ENCODE results near the gene RICTOR.
"Not testable (repeated sequence)": the region's sequence is repeated elsewhere in the genome, so short reads cannot be mapped to it uniquely, and the experiment has no call there.

The RICTOR gene

DNA sequence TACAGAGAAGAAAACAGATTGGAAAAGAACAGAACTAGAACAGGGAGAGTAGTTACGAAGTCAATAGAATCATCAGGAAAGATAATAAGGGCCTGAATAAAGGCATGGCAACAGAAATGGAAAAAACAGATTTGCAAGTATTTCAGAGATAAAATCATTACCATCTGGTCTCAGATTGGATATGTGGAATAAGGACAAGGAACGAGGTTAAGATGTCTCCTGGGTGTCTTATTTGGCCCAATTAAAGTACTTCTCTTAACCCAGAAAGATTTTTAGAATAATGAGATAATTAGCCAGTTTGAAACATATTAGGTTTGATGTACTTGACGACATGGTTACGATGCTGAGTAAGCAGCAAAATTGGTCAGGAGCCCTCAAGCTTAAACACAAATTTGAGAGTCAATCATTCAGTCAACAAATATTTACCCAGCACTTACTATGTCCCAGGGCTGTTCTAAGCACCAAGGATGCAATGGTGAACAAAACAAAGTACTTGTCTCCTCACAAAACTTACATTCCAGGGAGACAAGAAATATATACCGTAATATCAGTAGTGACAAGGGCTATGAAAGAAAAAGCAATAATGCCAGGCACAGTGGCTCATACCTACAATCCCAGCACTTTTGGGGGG is 18.3 kb downstream of the RICTOR start:
- no peak overlapping the region for H3K9ac ChIP-seq (ENCODE audit: low read depth, low read length)
- no peaks in the 10 kb centered on the region for H3K4me1 ChIP-seq (ENCODE audit: insufficient read depth, low read length)
- H3K36me3 ChIP-seq (ENCODE audit: insufficient read depth, low read length): no peaks in the 10 kb centered on the region

GRCh38 chr5:39055027-39055767 is 19.0 kb downstream of the RICTOR start:
- Histone ChIP-seq H3K36me3 (ENCODE audit: insufficient read depth, low read length) (no peaks in the 10 kb centered on the region), H3K9me3 (ENCODE audit: control insufficient read depth, insufficient read depth, low read length) (no peaks in the 10 kb centered on the region), H3K9ac (ENCODE audit: low read depth, low read length) (no peak overlapping the region), H3K4me1 (ENCODE audit: insufficient read depth, low read length) (no peaks in the 10 kb centered on the region)

More for the DNA sequence above, 18.3 kb downstream of the RICTOR start:
- no peaks in the 10 kb centered on the region for H3K9me3 ChIP-seq (ENCODE audit: control insufficient read depth, insufficient read depth, low read length)

- no peak overlapping the region for H3K9ac ChIP-seq (ENCODE audit: low read depth, low read length)
- H3K4me1 ChIP-seq (ENCODE audit: insufficient read depth, low read length): no peaks in the 10 kb centered on the region
- no peaks in the 10 kb centered on the region for H3K36me3 ChIP-seq (ENCODE audit: insufficient read depth, low read length)
- no peaks in the 10 kb centered on the region for H3K9me3 ChIP-seq (ENCODE audit: control insufficient read depth, insufficient read depth, low read length)
Measured at GRCh38 chr5:39053189-39053588, 21.0 kb downstream of the RICTOR start.

GRCh38 chr5:39052141-39052540 is 22.1 kb downstream of the RICTOR start:
- Histone ChIP-seq H3K9ac (ENCODE audit: low read depth, low read length) (no peak overlapping the region), H3K9me3 (ENCODE audit: control insufficient read depth, insufficient read depth, low read length) (0 out of 2 replicates have a peak, but pooled peaks cover 4% of the 10 kb centered on the region), H3K36me3 (ENCODE audit: insufficient read depth, low read length) (no peaks in the 10 kb centered on the region), H3K4me1 (ENCODE audit: insufficient read depth, low read length) (no peaks in the 10 kb centered on the region)

GRCh38 chr5:39049315-39049714 is 24.9 kb downstream of the RICTOR start:
- 0 out of 2 replicates have a peak, but pooled peaks cover 4% of the 10 kb centered on the region for H3K9me3 ChIP-seq (ENCODE audit: control insufficient read depth, insufficient read depth, low read length)
- H3K4me1 ChIP-seq (ENCODE audit: insufficient read depth, low read length): no peaks in the 10 kb centered on the region
- no peaks in the 10 kb centered on the region for H3K36me3 ChIP-seq (ENCODE audit: insufficient read depth, low read length)
- no peak overlapping the region for H3K9ac ChIP-seq (ENCODE audit: low read depth, low read length)

DNA sequence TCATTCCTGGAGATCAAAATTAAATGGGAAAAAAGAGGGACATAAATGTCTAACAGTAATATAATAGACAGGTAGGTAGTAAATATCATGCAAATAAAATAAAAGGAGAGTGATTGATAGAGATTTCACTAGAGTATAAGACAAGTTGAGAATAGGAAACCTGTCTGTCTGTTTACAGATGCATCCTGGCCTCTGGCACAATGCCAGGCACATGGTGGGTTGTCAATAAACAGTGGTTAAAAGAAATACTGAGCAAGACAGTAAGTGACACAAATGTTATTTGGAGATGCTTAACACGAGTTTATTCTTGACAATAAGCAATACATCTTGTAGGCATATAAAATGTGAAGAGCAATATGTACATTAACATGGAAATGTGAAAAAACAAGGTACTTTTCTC is 33.3 kb downstream of the RICTOR start:
- Histone ChIP-seq H3K9me3 (ENCODE audit: control insufficient read depth, insufficient read depth, low read length) (no peaks in the 10 kb centered on the region), H3K4me1 (ENCODE audit: insufficient read depth, low read length) (no peaks in the 10 kb centered on the region)

GRCh38 chr5:39034493-39034892 is 39.7 kb downstream of the RICTOR start:
- not testable (repeated sequence) for H3K36me3 ChIP-seq (ENCODE audit: insufficient read depth, low read length); H3K9me3 ChIP-seq (ENCODE audit: control insufficient read depth, insufficient read depth, low read length); H3K9ac ChIP-seq (ENCODE audit: low read depth, low read length)

More for the DNA sequence above, 33.3 kb downstream of the RICTOR start:
- H3K36me3 ChIP-seq (ENCODE audit: insufficient read depth, low read length): no peaks in the 10 kb centered on the region
- no peak overlapping the region for H3K9ac ChIP-seq (ENCODE audit: low read depth, low read length)

DNA sequence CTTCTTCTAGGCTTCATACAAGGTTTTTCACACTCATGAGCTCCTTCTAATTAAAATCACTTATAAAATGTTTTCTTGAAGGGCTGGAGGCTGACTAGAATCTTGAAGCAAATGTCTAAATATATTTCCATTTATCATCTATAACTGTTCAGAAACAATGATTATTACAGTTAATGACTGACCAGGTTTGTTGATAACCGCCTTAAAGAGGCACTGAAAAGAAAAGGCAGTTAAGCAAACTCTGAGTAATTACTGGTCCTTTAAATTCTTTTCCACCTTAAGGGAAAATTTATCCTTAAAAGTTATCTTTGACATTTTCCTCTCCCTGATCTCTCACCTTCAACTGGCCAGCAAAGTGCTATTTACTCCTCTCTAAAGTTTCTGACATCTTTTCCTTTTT is 43.2 kb downstream of the RICTOR start:
- Histone ChIP-seq H3K36me3 (ENCODE audit: insufficient read depth, low read length) (no peaks in the 10 kb centered on the region), H3K9ac (ENCODE audit: low read depth, low read length) (no peak overlapping the region), H3K9me3 (ENCODE audit: control insufficient read depth, insufficient read depth, low read length) (peaks cover 2% of the 10 kb centered on the region; the same call in 1 of the 2 replicates), H3K4me1 (ENCODE audit: insufficient read depth, low read length) (no peaks in the 10 kb centered on the region)

More at GRCh38 chr5:39034493-39034892, 39.7 kb downstream of the RICTOR start:
- not testable (repeated sequence) for H3K4me1 ChIP-seq (ENCODE audit: insufficient read depth, low read length)

GRCh38 chr5:39025456-39025855 is 48.7 kb downstream of the RICTOR start:
- Histone ChIP-seq H3K4me1 (ENCODE audit: insufficient read depth, low read length) (peaks cover 20% of the 10 kb centered on the region), H3K9me3 (ENCODE audit: control insufficient read depth, insufficient read depth, low read length) (no peaks in the 10 kb centered on the region), H3K9ac (ENCODE audit: low read depth, low read length) (no peak overlapping the region), H3K36me3 (ENCODE audit: insufficient read depth, low read length) (no peaks in the 10 kb centered on the region)

DNA sequence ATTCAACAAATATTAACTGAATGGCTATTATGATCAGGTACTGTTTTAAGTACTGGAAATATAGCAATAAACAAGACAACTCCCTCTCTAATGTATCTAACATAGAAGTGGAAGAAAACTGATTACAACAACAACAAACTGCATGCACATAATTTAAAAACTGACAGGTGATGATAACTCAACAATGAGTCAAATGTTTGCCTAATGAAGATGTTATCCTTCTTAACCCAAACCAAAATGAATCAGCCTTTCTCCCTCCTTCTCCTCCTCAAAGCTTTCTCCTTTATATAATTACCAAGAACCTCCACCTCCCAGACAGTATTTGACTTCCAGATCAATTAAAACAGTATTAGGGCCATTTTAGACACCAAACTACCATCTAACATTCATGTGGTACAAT is 49.3 kb downstream of the RICTOR start:
- Histone ChIP-seq H3K9ac (ENCODE audit: low read depth, low read length) (no peak overlapping the region), H3K36me3 (ENCODE audit: insufficient read depth, low read length) (no peaks in the 10 kb centered on the region), H3K4me1 (ENCODE audit: insufficient read depth, low read length) (peaks cover 20% of the 10 kb centered on the region), H3K9me3 (ENCODE audit: control insufficient read depth, insufficient read depth, low read length) (no peaks in the 10 kb centered on the region)

GRCh38 chr5:39024005-39024404 is 50.2 kb downstream of the RICTOR start:
- no peaks in the 10 kb centered on the region for H3K36me3 ChIP-seq (ENCODE audit: insufficient read depth, low read length)
- H3K4me1 ChIP-seq (ENCODE audit: insufficient read depth, low read length): peaks cover 20% of the 10 kb centered on the region
- H3K9ac ChIP-seq (ENCODE audit: low read depth, low read length): no peak overlapping the region
- no peaks in the 10 kb centered on the region for H3K9me3 ChIP-seq (ENCODE audit: control insufficient read depth, insufficient read depth, low read length)

- peaks cover 20% of the 10 kb centered on the region for H3K4me1 ChIP-seq (ENCODE audit: insufficient read depth, low read length)
- H3K9me3 ChIP-seq (ENCODE audit: control insufficient read depth, insufficient read depth, low read length): no peaks in the 10 kb centered on the region
- H3K36me3 ChIP-seq (ENCODE audit: insufficient read depth, low read length): no peaks in the 10 kb centered on the region; the same call in 1 of the 2 replicates
- H3K9ac ChIP-seq (ENCODE audit: low read depth, low read length): no peak overlapping the region
Measured at GRCh38 chr5:39023121-39023520, 51.1 kb downstream of the RICTOR start.

- H3K9me3 ChIP-seq (ENCODE audit: control insufficient read depth, insufficient read depth, low read length): no peaks in the 10 kb centered on the region
- no peaks in the 10 kb centered on the region; the same call in 1 of the 2 replicates for H3K36me3 ChIP-seq (ENCODE audit: insufficient read depth, low read length)
- H3K4me1 ChIP-seq (ENCODE audit: insufficient read depth, low read length): peaks cover 20% of the 10 kb centered on the region
- H3K9ac ChIP-seq (ENCODE audit: low read depth, low read length): no peak overlapping the region
Measured at GRCh38 chr5:39022151-39022550, 52.0 kb downstream of the RICTOR start.

- no peak overlapping the region for H3K9ac ChIP-seq (ENCODE audit: low read depth, low read length)
- H3K9me3 ChIP-seq (ENCODE audit: control insufficient read depth, insufficient read depth, low read length): no peaks in the 10 kb centered on the region
- no peaks in the 10 kb centered on the region; the same call in 1 of the 2 replicates for H3K36me3 ChIP-seq (ENCODE audit: insufficient read depth, low read length)
- H3K4me1 ChIP-seq (ENCODE audit: insufficient read depth, low read length): peaks cover 20% of the 10 kb centered on the region
Measured at GRCh38 chr5:39021413-39021812, 52.8 kb downstream of the RICTOR start.

DNA sequence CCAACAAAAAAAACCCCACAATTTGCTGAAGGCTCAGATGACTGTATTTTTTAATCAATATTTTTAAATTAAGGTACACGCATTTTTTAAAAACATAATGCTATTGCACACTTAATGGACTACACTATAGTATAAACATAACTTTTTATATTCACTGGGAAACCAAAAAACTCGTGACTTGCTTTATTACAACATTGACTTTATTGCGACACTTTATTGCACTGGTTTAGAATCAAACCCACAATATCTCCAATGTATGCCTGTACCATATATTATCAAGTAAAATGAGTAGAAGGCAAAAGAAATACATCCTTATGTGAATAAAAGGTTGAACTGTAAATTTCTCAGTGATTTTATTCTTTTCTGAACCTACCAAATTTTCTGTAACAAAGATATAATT is 53.7 kb downstream of the RICTOR start:
- peaks cover 20% of the 10 kb centered on the region for H3K4me1 ChIP-seq (ENCODE audit: insufficient read depth, low read length)
- H3K9ac ChIP-seq (ENCODE audit: low read depth, low read length): no peak overlapping the region
- no peaks in the 10 kb centered on the region for H3K9me3 ChIP-seq (ENCODE audit: control insufficient read depth, insufficient read depth, low read length)
- H3K36me3 ChIP-seq (ENCODE audit: insufficient read depth, low read length): no peaks in the 10 kb centered on the region; the same call in 1 of the 2 replicates
